GM23338 (cell line): ENCODE data around the gene JDP2. TPM values are rescaled to one million over a fixed set of nuclear protein-coding genes. Genes with fewer than 3 reads are reported as not detected.

Experiments used
- ATAC-seq: fragments of 200-7000 bp; cut with Tn5 transposase; 3 replicates; pipeline ENCODE4 v1.9.1; 2020
- DNase-seq: peaks from one replicate; pipeline ENCODE4 v3.0.0-alpha.2; 2015; ENCODE audit warnings: low spot score
- H2AFZ ChIP-seq: fragments of 200-600 bp; sonication (generic); 2 replicates; pipeline ENCODE4 v1.8.0; 2016; ENCODE audit warnings: antibody characterized with exemption, mild to moderate bottlenecking, moderate library complexity
- H3F3A ChIP-seq: fragments of 200-600 bp; sonication (generic); replicated peaks from 2 replicates; pipeline ENCODE4 v1.8.0; 2017; ENCODE audit warnings: antibody characterized with exemption, mixed run types, low read depth
- H3K27ac ChIP-seq: fragments of 200-600 bp; sonication (generic); 2 replicates; pipeline ENCODE4 v1.6.1; 2016; ENCODE audit warnings: low read depth
- H3K27me3 ChIP-seq: fragments of 200-600 bp; sonication (generic); 2 replicates; pipeline ENCODE4 v1.8.0; 2016; ENCODE audit warnings: mild to moderate bottlenecking, mixed run types, moderate library complexity; ENCODE audit not compliant: insufficient read depth
- H3K36me3 ChIP-seq: fragments of 200-600 bp; sonication (generic); 2 replicates; pipeline ENCODE4 v1.8.0; 2016; ENCODE audit warnings: mild to moderate bottlenecking; ENCODE audit not compliant: insufficient read depth
- H3K4me1 ChIP-seq: fragments of 200-600 bp; sonication (generic); 2 replicates; pipeline ENCODE4 v1.8.0; 2016; ENCODE audit warnings: mild to moderate bottlenecking, moderate library complexity; ENCODE audit not compliant: insufficient read depth
- H3K4me2 ChIP-seq: fragments of 200-600 bp; sonication (generic); 2 replicates; pipeline ENCODE4 v1.7.1; 2017; ENCODE audit warnings: mixed run types
- H3K4me3 ChIP-seq: fragments of 200-600 bp; sonication (generic); 2 replicates; pipeline ENCODE4 v1.6.1; 2016; ENCODE audit warnings: mixed run types
- H3K79me2 ChIP-seq: fragments of 200-600 bp; sonication (generic); replicated peaks from 2 replicates; pipeline ENCODE4 v1.8.0; 2017; ENCODE audit warnings: mild to moderate bottlenecking; ENCODE audit not compliant: insufficient read depth
- H3K9me2 ChIP-seq: fragments of 200-600 bp; sonication (generic); 2 replicates; pipeline ENCODE4 v1.8.0; 2017; ENCODE audit not compliant: insufficient read depth
- H4K20me1 ChIP-seq: fragments of 200-600 bp; sonication (generic); replicated peaks from 2 replicates; pipeline ENCODE4 v1.8.0; 2017; ENCODE audit warnings: mild to moderate bottlenecking; ENCODE audit not compliant: insufficient read depth
- H3K27ac Mint-ChIP-seq: 2 replicates; pipeline ENCODE4 v1.8.0; 2020; ENCODE audit warnings: inconsistent platforms, mild to moderate bottlenecking, moderate library complexity, mixed read lengths
- H3K27me3 Mint-ChIP-seq: 3 replicates; pipeline ENCODE4 v1.8.0; 2022; ENCODE audit warnings: low read depth, mild to moderate bottlenecking, moderate library complexity, mixed read lengths, inconsistent platforms; ENCODE audit not compliant: insufficient read depth, poor library complexity
- H3K36me3 Mint-ChIP-seq: 3 replicates; pipeline ENCODE4 v1.8.0; 2021; ENCODE audit warnings: low read depth, mild to moderate bottlenecking, inconsistent platforms, moderate library complexity, mixed read lengths
- H3K4me1 Mint-ChIP-seq: 3 replicates; pipeline ENCODE4 v1.8.0; 2020; ENCODE audit warnings: mild to moderate bottlenecking, inconsistent platforms, mixed read lengths
- H3K4me3 Mint-ChIP-seq: 3 replicates; pipeline ENCODE4 v1.8.0; 2021; ENCODE audit warnings: moderate library complexity, mild to moderate bottlenecking, inconsistent platforms, mixed read lengths
- H3K9me3 Mint-ChIP-seq: 3 replicates; pipeline ENCODE4 v1.8.0; 2020; ENCODE audit warnings: moderate library complexity, mild to moderate bottlenecking, inconsistent platforms, mixed read lengths
- CREB1 ChIP-seq: fragments of 250-450 bp; sonication (Bioruptor Pico); IDR thresholded peaks from 2 replicates; pipeline ENCODE4 v1.5.0; 2020; ENCODE audit warnings: low read depth, mild to moderate bottlenecking, moderate library complexity
- EZH2 ChIP-seq: fragments of 200-600 bp; sonication (generic); IDR thresholded peaks from one replicate; pipeline ENCODE4 v1.8.0; 2017; ENCODE audit warnings: antibody characterized with exemption, mild to moderate bottlenecking, low read depth; ENCODE audit not compliant: unreplicated experiment
- EZH2phosphoT487 ChIP-seq: fragments of 200-600 bp; sonication (generic); IDR thresholded peaks from one replicate; pipeline ENCODE4 v1.8.1; 2018; ENCODE audit warnings: antibody characterized with exemption; ENCODE audit not compliant: unreplicated experiment
- NANOG ChIP-seq: IDR thresholded peaks from 2 replicates; pipeline ENCODE4 v1.6.1; 2016; ENCODE audit warnings: antibody characterized with exemption, borderline replicate concordance
- POLR2AphosphoS5 ChIP-seq: IDR thresholded peaks from 2 replicates; pipeline ENCODE4 v1.6.1; 2016; ENCODE audit warnings: antibody characterized with exemption, low read depth
- STAT1 ChIP-seq: IDR thresholded peaks from one replicate; pipeline ENCODE4 v1.6.1; 2016; ENCODE audit warnings: antibody characterized with exemption; ENCODE audit not compliant: unreplicated experiment
- ZNF331 ChIP-seq: fragments of 250-450 bp; sonication (Bioruptor Pico); IDR thresholded peaks from 2 replicates; pipeline ENCODE4 v1.5.0; 2020; ENCODE audit warnings: low read depth, mild to moderate bottlenecking, moderate library complexity
- polyA plus RNA-seq: library from polyadenylated mRNA; unstranded; fragments of >200 nt; fragmentation: Nextera tagmentation; extraction: Ambion mirVana; gene quantifications from 2 replicates; pipeline ENCODE4 v1.2.1, GENCODE V29; 2016
- total RNA-seq: library from RNA; depleted of rRNA; stranded (reverse); fragments of >200 nt; shearing (Covaris generic); gene quantifications from 2 replicates; pipeline ENCODE4 v1.2.3, GENCODE V29; 2014
- TF ChIP-seq, protein P1 (sequence below), 2 experiments: fragments of 200-600 bp in 1 of 2; sonication (generic) in 1 of 2; conservative IDR thresholded peaks; 2 replicates each; pipeline versions ENCODE4 v1.5.1 to v1.6.1; 2016 to 2017; ENCODE audit warnings: antibody characterized with exemption in 2 of 2, low read depth in 2 of 2, mild to moderate bottlenecking in 2 of 2, moderate library complexity in 1 of 2
- TF ChIP-seq, protein P2 (sequence below): IDR thresholded peaks from 2 replicates; pipeline ENCODE4 v1.6.1; 2016; ENCODE audit warnings: antibody characterized with exemption
- TF ChIP-seq, protein P3 (sequence below): IDR thresholded peaks from one replicate; pipeline ENCODE4 v1.6.1; 2018; ENCODE audit warnings: antibody characterized with exemption; ENCODE audit not compliant: unreplicated experiment

The JDP2 gene
- total and polyA plus RNA-seq, 2 experiments from 2014 or later = 12.5 to 38.9 TPM

DNA sequence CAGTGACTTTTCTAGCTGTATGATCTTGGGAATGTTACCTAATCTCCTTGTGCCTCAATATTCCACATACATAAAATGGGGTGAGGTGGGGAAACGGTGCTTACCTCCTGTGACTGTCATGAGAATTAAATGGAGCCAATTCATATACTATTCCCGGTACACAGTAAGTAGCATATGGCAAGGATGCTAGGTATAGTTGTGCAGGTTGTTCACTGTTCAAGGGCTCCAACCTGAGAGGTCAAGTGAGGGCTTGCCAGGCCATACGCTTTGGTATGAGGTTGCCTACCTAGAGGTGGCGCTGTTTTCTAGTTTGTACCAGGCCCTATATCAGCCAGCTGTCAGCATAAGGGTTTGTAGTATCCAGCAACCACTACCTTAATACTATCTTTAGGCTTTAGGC is 90.8 kb downstream of the JDP2 start:
- Mint-ChIP-seq H3K4me3 (no peak overlapping the region), H3K9me3 (no peaks in the 10 kb centered on the region), H3K4me1 (peaks cover 17% of the 10 kb centered on the region), H3K27me3 (peaks cover 6% of the 10 kb centered on the region), H3K36me3 (no peaks in the 10 kb centered on the region), H3K27ac (no peak overlapping the region)
- Histone ChIP-seq H3K4me3 (no peak overlapping the region), H2AFZ (no peak overlapping the region), H3K4me2 (no peak overlapping the region), H3K9me2 (no peaks in the 10 kb centered on the region), H4K20me1 (no peaks in the 10 kb centered on the region), H3F3A (0 out of 2 replicates have a peak, but pooled peaks cover 3% of the 10 kb centered on the region), H3K27me3 (no peaks in the 10 kb centered on the region), H3K27ac (no peak overlapping the region), H3K79me2 (no peaks in the 10 kb centered on the region), H3K36me3 (no peaks in the 10 kb centered on the region), H3K4me1 (peaks cover 18% of the 10 kb centered on the region)
- ATAC-seq (peak; percentile 83), DNase-seq (peak; percentile 91)
- TF ChIP-seq, protein P1, sequence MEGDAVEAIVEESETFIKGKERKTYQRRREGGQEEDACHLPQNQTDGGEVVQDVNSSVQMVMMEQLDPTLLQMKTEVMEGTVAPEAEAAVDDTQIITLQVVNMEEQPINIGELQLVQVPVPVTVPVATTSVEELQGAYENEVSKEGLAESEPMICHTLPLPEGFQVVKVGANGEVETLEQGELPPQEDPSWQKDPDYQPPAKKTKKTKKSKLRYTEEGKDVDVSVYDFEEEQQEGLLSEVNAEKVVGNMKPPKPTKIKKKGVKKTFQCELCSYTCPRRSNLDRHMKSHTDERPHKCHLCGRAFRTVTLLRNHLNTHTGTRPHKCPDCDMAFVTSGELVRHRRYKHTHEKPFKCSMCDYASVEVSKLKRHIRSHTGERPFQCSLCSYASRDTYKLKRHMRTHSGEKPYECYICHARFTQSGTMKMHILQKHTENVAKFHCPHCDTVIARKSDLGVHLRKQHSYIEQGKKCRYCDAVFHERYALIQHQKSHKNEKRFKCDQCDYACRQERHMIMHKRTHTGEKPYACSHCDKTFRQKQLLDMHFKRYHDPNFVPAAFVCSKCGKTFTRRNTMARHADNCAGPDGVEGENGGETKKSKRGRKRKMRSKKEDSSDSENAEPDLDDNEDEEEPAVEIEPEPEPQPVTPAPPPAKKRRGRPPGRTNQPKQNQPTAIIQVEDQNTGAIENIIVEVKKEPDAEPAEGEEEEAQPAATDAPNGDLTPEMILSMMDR (conservative IDR thresholded peaks at IDR 0.05; ENCODE audit: low read depth in 2 of 2) = peak; percentile 83 to 92
- TF ChIP-seq, protein P2, sequence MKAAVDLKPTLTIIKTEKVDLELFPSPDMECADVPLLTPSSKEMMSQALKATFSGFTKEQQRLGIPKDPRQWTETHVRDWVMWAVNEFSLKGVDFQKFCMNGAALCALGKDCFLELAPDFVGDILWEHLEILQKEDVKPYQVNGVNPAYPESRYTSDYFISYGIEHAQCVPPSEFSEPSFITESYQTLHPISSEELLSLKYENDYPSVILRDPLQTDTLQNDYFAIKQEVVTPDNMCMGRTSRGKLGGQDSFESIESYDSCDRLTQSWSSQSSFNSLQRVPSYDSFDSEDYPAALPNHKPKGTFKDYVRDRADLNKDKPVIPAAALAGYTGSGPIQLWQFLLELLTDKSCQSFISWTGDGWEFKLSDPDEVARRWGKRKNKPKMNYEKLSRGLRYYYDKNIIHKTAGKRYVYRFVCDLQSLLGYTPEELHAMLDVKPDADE = no peak
- TF ChIP-seq CREB1 = 0 out of 2 replicates have a peak, but pooled peaks have one; percentile 28

DNA sequence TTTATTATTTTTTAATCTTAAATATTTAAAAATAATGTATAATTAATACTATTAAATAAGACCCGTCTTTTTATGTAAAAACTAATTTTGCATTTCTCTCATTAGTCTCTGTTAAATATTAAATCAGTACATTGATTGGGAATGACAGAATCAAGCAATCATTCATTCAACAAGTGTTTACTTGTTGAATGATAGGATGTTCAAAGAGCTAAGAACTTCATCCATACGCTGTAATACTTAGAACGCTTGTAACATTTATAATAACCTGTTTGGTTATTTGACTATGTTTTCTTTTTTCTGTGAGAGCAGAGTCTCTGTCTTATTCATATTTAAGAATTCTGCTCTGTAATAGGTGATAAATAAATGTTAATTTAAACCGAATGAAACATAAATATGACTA is 91.6 kb downstream of the JDP2 start:
- DNase-seq (no peak), ATAC-seq (no peak)
- peaks cover 18% of the 10 kb centered on the region for H3K4me1 ChIP-seq
- H3K4me3 ChIP-seq = no peak overlapping the region
- H3F3A ChIP-seq = 0 out of 2 replicates have a peak, but pooled peaks cover 3% of the 10 kb centered on the region
- H3K9me2 ChIP-seq = peaks cover 3% of the 10 kb centered on the region; the same call in 1 of the 2 replicates
- no peak overlapping the region for H3K4me3 Mint-ChIP-seq
- no peak overlapping the region for H3K27ac Mint-ChIP-seq
- peaks cover 6% of the 10 kb centered on the region for H3K27me3 Mint-ChIP-seq
- H3K36me3 ChIP-seq = no peaks in the 10 kb centered on the region
- no peaks in the 10 kb centered on the region for H3K36me3 Mint-ChIP-seq
- no peaks in the 10 kb centered on the region for H3K9me3 Mint-ChIP-seq
- no peaks in the 10 kb centered on the region for H3K27me3 ChIP-seq
- H3K27ac ChIP-seq = no peak overlapping the region
- H3K4me2 ChIP-seq = no peak overlapping the region
- H4K20me1 ChIP-seq = no peaks in the 10 kb centered on the region
- no peaks in the 10 kb centered on the region for H3K79me2 ChIP-seq
- peaks cover 17% of the 10 kb centered on the region for H3K4me1 Mint-ChIP-seq
- no peak overlapping the region for H2AFZ ChIP-seq
- TF ChIP-seq ZNF331 (CRISPR knock-in tag) (no peak), NANOG (no peak), EZH2phosphoT487 (no peak), CREB1 (no peak), STAT1 (no peak), POLR2AphosphoS5 (no peak), EZH2 (no peak)
- TF ChIP-seq, protein P1 (conservative IDR thresholded peaks at IDR 0.05; ENCODE audit: low read depth in 2 of 2) = no peak
- TF ChIP-seq, protein P2 = no peak
- TF ChIP-seq, protein P3, sequence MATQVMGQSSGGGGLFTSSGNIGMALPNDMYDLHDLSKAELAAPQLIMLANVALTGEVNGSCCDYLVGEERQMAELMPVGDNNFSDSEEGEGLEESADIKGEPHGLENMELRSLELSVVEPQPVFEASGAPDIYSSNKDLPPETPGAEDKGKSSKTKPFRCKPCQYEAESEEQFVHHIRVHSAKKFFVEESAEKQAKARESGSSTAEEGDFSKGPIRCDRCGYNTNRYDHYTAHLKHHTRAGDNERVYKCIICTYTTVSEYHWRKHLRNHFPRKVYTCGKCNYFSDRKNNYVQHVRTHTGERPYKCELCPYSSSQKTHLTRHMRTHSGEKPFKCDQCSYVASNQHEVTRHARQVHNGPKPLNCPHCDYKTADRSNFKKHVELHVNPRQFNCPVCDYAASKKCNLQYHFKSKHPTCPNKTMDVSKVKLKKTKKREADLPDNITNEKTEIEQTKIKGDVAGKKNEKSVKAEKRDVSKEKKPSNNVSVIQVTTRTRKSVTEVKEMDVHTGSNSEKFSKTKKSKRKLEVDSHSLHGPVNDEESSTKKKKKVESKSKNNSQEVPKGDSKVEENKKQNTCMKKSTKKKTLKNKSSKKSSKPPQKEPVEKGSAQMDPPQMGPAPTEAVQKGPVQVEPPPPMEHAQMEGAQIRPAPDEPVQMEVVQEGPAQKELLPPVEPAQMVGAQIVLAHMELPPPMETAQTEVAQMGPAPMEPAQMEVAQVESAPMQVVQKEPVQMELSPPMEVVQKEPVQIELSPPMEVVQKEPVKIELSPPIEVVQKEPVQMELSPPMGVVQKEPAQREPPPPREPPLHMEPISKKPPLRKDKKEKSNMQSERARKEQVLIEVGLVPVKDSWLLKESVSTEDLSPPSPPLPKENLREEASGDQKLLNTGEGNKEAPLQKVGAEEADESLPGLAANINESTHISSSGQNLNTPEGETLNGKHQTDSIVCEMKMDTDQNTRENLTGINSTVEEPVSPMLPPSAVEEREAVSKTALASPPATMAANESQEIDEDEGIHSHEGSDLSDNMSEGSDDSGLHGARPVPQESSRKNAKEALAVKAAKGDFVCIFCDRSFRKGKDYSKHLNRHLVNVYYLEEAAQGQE = no peak
